ENCODE measurements around the gene SPG7. TPM values are rescaled to one million over a fixed set of nuclear protein-coding genes. Genes with fewer than 3 reads are reported as not detected.

SPG7 gene
- total RNA-seq, 2 donors from 2014 or later = 72.8 to 216 TPM

- DNase-seq (ENCODE audit: low spot score) = no peak
- no peak for TF ChIP-seq CTCF (IDR thresholded peaks at IDR 0.05)
- H3K27me3 ChIP-seq = no peaks in the 10 kb centered on the region
- no peaks in the 10 kb centered on the region for H3K9me3 ChIP-seq
- H3K36me3 ChIP-seq = no peaks in the 10 kb centered on the region
- no peak overlapping the region for H3K27ac ChIP-seq
- no peak overlapping the region for H3K4me3 ChIP-seq
- H3K4me1 ChIP-seq = peaks cover 0 to 5% of the 10 kb centered on the region in 2 donors
These were observed 73.8 kb downstream of the SPG7 start for GRCh38 chr16:89581861-89582563.

GRCh38 chr16:89582614-89583196 is 74.5 kb downstream of the SPG7 start:
- no peak overlapping the region for H3K27ac ChIP-seq
- H3K4me1 ChIP-seq = peaks cover 0 to 5% of the 10 kb centered on the region in 2 donors
- DNase-seq (ENCODE audit: low spot score) = no peak
- no peaks in the 10 kb centered on the region for H3K27me3 ChIP-seq
- no peaks in the 10 kb centered on the region for H3K9me3 ChIP-seq
- no peak for TF ChIP-seq CTCF (IDR thresholded peaks at IDR 0.05)
- no peak overlapping the region for H3K4me3 ChIP-seq
- no peaks in the 10 kb centered on the region for H3K36me3 ChIP-seq

- Histone ChIP-seq H3K27ac (no peak overlapping the region), H3K4me1 (peaks cover 0 to 5% of the 10 kb centered on the region in 2 donors), H3K9me3 (no peaks in the 10 kb centered on the region), H3K4me3 (no peak overlapping the region), H3K27me3 (no peaks in the 10 kb centered on the region), H3K36me3 (no peaks in the 10 kb centered on the region)
- DNase-seq (ENCODE audit: low spot score) = no peak
- no peak for TF ChIP-seq CTCF (IDR thresholded peaks at IDR 0.05)
These were observed 75.1 kb downstream of the SPG7 start for GRCh38 chr16:89583197-89583894.

- Histone ChIP-seq H3K27me3 (no peaks in the 10 kb centered on the region), H3K36me3 (no peaks in the 10 kb centered on the region), H3K27ac (no peak overlapping the region), H3K4me1 (peaks cover 0 to 5% of the 10 kb centered on the region in 2 donors), H3K9me3 (no peaks in the 10 kb centered on the region), H3K4me3 (no peak overlapping the region)
- no peak for DNase-seq (ENCODE audit: low spot score)
- no peak for TF ChIP-seq CTCF (IDR thresholded peaks at IDR 0.05)
These were observed 75.9 kb downstream of the SPG7 start for GRCh38 chr16:89583895-89584644.

GRCh38 chr16:89584768-89585549 is 76.8 kb downstream of the SPG7 start:
- H3K27ac ChIP-seq = no peak overlapping the region
- no peaks in the 10 kb centered on the region for H3K36me3 ChIP-seq
- H3K4me1 ChIP-seq = peaks cover 0 to 5% of the 10 kb centered on the region in 2 donors
- no peak for TF ChIP-seq CTCF (IDR thresholded peaks at IDR 0.05)
- no peak for DNase-seq (ENCODE audit: low spot score)
- no peak overlapping the region for H3K4me3 ChIP-seq
- H3K27me3 ChIP-seq = no peaks in the 10 kb centered on the region
- H3K9me3 ChIP-seq = no peaks in the 10 kb centered on the region

Data from right atrium auricular region (tissue), 2 donors.